HG03575 (cell line): Measurements from ENCODE around the gene MYT1.
"Not testable (repeated sequence)": the region's sequence is repeated elsewhere in the genome, so short reads cannot be mapped to it uniquely, and the experiment has no call there.

ENCODE experiments used
- ATAC-seq: cut with Tn5 transposase; IDR thresholded peaks from one replicate; pipeline ENCODE4 v1.9.1; 2021; ENCODE audit not compliant: unreplicated experiment, insufficient number of reproducible peaks, low FRiP score; ENCODE audit errors: extremely low read depth

MYT1 gene

DNA sequence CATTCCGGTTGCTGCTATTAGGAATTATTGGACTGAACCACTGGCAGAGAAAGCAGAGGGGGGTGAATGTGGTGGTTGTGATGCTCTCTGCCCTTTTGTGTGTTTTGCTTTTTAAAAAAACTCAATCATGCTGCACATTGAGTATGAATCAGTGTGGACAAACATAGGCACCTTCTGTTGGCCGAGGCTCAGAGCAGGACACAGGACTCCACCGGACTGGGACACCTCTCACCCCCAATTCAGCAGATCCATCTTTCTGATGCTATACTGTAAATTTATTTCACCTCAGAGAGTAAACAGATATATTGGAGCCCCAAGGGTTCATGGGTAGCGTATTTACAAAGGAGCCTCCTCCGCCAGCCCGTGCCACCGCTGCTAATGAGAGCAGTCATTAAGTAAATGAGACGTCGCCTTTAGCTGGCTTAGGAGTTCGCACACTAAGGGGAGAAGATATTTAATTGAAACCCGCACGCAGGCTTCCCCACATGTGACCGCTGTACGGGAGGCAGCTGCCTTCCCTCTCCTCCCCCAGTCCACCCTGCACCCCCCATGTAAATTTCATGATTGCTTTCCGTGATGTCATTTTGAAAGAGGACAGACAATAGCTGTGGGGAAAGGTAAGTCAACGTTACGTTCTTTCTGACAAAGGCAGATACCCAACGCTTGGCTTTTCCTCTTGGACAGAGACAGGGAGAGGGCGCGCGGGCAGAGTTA, at the start of gene MYT1:
MYT1 (plus strand) TSS at position 330 of the 714 bp plus-strand sequence. CDS start 34,410 bp downstream, outside the sequence.
- no peak for ATAC-seq

DNA sequence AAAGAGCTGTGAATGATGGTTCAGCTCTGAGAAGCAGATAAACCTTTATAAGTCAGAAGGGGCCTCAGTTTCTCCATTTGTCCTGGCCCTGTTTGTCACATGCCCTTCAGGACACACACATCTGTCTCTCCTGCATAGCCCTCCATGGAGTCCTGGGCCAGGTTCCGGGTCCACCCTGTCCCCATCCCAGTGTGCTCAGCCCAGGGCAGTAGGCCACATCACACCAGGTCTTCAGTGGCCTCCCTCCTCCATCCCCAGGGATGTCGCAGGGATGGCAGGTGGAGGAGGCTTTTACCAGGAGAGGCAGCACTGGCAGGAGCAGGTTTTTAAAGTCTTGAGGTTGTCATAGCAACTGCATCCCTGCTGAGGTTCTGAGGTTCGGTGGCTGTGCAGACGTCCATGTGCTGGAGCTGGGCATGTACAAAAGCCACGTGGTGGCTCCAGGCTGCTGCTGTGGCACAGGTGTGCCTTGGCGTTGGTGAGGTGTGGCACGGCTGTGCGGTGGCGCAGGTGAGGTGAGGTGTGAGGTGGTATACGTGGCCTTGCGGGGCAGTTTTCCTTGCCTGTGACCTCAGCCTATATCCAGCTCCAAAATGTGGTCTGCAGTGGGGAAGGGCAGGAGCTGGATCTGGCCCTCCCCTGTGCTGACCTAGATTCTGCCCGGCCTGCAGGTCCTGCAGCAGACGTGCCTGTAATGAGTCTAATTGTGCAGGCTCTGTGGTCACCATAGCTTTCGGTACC, 48.9 kb upstream of the MYT1 start:
- no peak for ATAC-seq

- no peak for ATAC-seq
These were observed 48.2 kb upstream of the MYT1 start for GRCh38 chr20:64116016-64116415.

GRCh38 chr20:64116541-64117431, 47.5 kb upstream of the MYT1 start:
- ATAC-seq, result no peak

DNA sequence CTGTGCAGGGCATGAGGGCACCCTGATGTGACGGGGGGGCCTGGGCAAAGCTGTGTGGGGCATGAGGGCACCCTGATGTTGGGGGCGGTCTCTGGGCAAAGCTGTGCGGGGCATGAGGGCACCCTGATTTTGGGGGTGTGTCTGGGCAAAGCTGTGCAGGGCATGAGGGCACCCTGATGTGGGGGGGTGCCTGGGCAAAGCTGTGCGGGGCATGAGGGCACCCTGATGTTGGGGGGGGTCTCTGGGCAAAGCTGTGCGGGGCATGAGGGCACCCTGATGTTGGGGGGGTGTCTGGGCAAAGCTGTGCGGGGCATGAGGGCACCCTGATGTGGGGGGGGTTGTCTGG, 46.8 kb upstream of the MYT1 start:
- not testable (repeated sequence) for ATAC-seq

DNA sequence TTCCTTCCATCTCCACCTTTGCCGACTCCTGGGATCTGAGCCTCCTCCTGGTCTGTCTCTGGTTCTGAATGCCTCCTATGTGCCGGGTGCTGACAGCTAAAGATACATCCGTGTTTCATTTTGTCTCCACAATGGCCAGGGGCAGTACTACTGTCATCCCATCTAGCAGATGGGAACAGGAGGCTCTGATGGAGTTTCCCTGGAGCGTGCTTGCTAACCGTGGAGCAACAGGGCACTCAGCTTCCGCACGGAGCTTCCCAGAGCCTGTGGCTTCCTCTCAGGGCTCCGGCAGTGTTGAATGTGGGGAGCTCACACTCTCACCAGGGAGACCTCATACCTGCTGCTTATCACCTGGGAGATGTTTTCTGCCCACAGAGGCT, 45.0 kb upstream of the MYT1 start:
- ATAC-seq, result no peak

- no peak for ATAC-seq
These were observed 44.4 kb upstream of the MYT1 start for GRCh38 chr20:64119681-64120341.

DNA sequence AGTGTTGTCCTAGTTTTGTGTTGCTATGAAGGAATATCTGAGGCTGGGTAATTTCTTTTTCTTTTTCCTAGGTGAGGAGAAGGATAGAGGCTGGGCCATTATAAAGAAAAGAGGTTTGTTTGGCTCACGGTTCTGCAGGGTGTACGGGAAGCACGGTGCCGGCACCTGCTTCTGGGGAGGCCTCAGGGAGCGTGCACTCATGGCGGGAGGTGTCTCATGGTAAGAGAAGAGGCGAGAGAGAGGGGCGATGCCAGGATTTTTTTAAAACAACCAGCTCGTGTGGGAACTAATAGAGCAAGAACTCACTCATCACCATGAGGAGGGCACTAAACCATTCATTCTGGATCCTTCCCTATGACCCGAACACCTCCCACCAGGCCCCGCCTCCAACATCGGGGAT, 42.7 kb upstream of the MYT1 start:
- ATAC-seq, result no peak

DNA sequence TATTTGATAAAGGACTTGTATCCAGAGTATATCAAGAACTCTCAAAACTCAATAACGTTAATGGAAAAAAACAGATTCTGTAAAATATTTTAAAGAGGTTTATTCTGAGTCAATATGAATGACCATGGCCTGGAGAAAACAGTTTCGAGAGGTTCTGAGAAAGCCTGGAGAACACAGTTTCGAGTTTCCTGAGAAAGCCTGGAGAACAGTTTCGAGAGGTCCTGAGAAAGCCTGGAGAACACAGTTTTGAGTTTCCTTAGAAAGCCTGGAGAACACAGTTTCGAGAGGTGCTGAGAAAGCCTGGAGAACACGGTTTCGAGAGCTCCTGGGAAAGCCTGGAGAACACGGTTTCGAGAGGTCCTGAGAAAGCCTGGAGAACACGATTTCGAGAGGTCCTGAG, 41.3 kb upstream of the MYT1 start:
- not testable (repeated sequence) for ATAC-seq

- not testable (repeated sequence) for ATAC-seq
These were observed 40.7 kb upstream of the MYT1 start for GRCh38 chr20:64123517-64123916.

DNA sequence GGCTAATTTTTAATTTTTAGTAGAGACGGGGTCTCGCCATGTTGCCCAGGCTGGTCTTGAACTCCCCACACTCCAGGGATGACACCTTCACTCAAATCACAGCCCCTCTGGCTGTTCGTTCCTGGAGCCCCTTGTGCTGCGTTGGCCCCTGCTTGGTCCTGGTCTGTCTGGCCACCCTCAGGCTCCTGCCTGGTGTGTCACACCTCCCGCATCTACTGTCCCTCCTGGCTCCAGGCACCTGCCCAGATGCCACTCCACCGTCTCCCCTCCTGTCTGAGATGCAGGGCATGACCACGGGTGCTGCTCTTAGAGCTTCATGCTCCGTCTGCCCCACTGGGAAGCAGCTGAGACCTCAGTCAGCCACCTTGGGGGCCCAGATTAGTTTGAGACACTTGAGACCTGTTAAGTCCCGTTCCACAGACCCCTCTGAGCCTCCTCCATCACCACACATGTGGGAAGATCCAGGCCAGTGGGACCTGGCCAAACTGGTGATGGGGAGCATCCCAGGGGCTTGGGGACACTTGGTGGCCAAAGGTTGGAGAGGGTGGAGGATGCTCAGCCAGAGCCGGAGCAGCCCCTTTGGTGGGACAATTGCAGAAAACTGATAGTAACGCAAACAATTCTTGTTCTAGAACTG, 35.0 kb upstream of the MYT1 start:
- no peak for ATAC-seq

DNA sequence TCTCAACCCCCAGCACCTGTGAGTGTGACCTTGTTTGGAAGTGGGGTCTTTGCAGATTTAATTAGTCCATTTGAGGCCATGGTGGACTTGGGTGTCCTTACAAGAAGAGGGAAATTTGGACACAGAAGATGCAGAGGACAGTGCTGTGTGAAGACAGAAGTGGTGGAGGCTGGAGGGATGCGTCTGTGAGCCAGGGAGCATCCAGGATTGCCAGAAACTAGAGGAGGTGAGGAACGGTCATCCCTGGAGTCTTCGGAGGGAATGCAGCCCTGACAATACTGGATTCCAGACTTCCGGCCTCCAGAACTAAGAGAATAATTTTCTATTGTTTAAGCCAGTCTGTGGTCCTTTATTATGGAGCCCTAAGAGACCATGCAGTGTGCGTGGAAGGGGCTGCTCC, 34.0 kb upstream of the MYT1 start:
- no peak for ATAC-seq

DNA sequence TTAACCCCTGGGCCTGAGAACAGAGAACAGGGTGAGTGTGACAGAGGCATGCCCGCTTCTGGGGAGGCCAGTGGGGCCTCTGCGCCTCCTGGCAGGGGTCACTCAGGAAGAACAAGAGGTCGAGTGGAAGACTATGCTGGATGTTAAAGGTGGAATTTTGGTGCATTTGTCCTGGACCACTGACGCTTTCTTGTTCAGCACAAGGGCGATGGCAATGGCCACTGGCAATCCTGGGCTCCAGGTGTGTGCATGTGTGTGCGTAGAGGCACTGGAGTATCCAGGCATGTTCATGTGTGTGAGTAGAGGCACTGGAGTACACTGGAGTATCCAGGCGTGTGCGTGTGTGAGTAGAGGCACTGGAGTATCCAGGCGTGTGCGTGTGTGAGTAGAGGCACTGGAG, 33.4 kb upstream of the MYT1 start:
- ATAC-seq, result no peak

- no peak for ATAC-seq
These were observed 32.8 kb upstream of the MYT1 start for GRCh38 chr20:64131406-64131805.

DNA sequence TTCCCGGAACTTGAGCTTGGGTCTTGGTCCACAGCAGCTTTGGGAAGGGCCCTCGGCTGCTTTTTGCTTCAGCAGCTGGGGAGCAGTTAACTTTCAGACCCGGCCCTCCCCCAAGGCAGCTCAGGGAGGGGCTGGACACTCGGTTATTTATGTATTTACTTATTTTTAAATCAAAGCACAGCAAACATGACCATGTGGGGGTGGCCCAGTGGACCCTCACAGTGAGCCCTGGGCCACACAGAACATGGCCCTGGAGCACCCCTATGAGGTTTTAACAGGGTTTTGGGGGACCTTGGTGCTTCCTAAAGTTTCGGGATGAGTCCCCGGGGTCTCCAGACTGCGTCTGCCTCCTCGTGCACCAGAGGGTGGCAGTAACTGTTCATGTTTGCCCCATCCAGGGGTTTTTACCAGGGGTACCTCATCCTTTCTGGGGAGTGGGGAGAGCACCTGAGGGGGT, 30.3 kb upstream of the MYT1 start:
- no peak for ATAC-seq

GRCh38 chr20:64134744-64135143, 29.5 kb upstream of the MYT1 start:
- ATAC-seq, result not testable (repeated sequence)

DNA sequence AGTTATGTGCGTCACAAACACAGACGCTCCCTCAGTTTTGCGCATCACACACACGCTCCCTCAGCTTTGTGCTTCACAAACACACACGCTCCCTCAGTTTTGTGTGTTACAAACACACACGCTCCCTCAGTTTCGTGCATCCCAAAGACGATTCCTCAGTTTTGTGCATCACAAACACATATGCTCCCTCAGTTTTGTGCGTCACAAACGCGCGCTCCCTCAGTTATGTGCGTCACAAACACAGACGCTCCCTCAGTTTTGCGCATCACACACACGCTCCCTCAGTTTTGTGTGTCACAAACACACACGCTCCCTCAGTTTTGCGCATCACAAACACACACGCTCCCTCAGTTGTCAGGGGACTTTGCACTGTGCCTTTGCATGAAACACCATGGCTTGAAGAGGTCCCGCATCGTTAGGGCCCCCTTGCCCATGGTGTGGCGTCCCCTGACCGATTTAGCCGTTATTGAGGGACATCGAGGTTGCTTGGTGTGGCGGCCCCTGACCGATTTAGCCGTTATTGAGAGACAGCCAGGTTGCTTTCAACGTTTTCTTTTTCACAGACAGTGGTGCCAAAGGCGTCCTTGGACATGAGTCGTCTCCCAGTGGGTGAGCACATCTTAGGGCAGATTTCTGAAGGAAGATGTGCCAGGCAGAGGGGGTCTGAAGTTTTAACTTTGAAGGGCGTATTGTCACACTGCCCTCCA, 28.1 kb upstream of the MYT1 start:
- no peak for ATAC-seq

DNA sequence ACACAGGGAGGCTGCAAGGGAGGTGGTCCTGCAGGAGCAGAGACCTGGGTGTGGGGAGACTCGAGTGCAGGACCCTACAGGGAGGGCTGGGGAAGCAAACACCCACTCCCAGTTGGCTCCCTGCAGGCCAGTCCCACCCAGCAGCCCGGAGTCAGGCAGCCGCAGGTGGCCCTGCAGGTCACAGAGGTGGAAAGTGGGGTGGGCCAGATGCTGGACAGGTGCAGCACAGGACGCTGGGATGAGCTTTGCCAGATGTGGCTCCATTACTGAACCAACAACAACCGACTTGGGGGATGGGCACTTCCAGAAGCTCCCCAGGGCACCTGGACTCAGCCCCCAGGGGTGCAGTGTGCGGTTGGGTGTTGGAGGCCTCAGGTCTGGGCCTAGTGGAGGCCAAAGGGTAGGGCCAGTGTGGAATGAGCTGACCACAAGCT, 26.6 kb upstream of the MYT1 start:
- no peak for ATAC-seq
